Vagina (tissue), 2 donors: ENCODE data around the gene EFHD1.

ENCODE experiments used
- CTCF ChIP-seq, 3 experiments: fragments of 450-650 bp in 2 of 3; fragments of 200-600 bp in 1 of 3; sonication (generic) in 1 of 3; IDR thresholded peaks; one replicate each; pipeline ENCODE4 v1.5.1; 2017 to 2019; ENCODE audit warnings: antibody characterized with exemption in 3 of 3, mild to moderate bottlenecking in 2 of 3, moderate library complexity in 2 of 3
- POLR2A ChIP-seq, 2 donors: fragments of 450-650 bp; IDR thresholded peaks; one replicate each; pipeline ENCODE4 v1.6.1; 2017; ENCODE audit warnings: antibody characterized with exemption in 2 of 2, mild to moderate bottlenecking in 2 of 2, moderate library complexity in 2 of 2

GRCh38 chr2:232615339-232615738 is 18.1 kb upstream of the EFHD1 start:
- TF ChIP-seq POLR2A (IDR thresholded peaks at IDR 0.05) (no peak), CTCF (IDR thresholded peaks at IDR 0.05) (no peak)
